GM21723 (cell line): ENCODE results near the gene PPP1R14C.

Source experiments
- ATAC-seq: cut with Tn5 transposase; IDR thresholded peaks from one replicate; pipeline ENCODE4 v1.9.1; 2021; ENCODE audit warnings: mild to moderate bottlenecking, moderate library complexity; ENCODE audit not compliant: unreplicated experiment

Gene PPP1R14C

GRCh38 chr6:150142670-150143515, at the start of gene PPP1R14C:
TSS of gene PPP1R14C (plus strand) at chr6:150143044. CDS start at chr6:150143193, 149 bp downstream.
- no peak for ATAC-seq

- no peak for ATAC-seq
Observed at GRCh38 chr6:150093397-150093796, 49.4 kb upstream of the PPP1R14C start.

- no peak for ATAC-seq
Observed at GRCh38 chr6:150098155-150098554, 44.7 kb upstream of the PPP1R14C start.

GRCh38 chr6:150099546-150099945, 43.3 kb upstream of the PPP1R14C start:
- ATAC-seq: no peak

GRCh38 chr6:150099953-150100352, 42.9 kb upstream of the PPP1R14C start:
- ATAC-seq: no peak

- no peak for ATAC-seq
Observed at GRCh38 chr6:150100745-150101144, 42.1 kb upstream of the PPP1R14C start.

- no peak for ATAC-seq
Observed at GRCh38 chr6:150102750-150103270, 40.0 kb upstream of the PPP1R14C start.

- no peak for ATAC-seq
Observed at GRCh38 chr6:150112233-150112632, 30.6 kb upstream of the PPP1R14C start.

GRCh38 chr6:150115769-150116168, 27.1 kb upstream of the PPP1R14C start:
- ATAC-seq: no peak

- ATAC-seq: no peak
Observed at GRCh38 chr6:150116200-150116800, 26.5 kb upstream of the PPP1R14C start.

- ATAC-seq: no peak
Observed at GRCh38 chr6:150118203-150118602, 24.6 kb upstream of the PPP1R14C start.

- no peak for ATAC-seq
Observed at GRCh38 chr6:150118627-150119026, 24.2 kb upstream of the PPP1R14C start.

- no peak for ATAC-seq
Observed at GRCh38 chr6:150119173-150119572, 23.7 kb upstream of the PPP1R14C start.

GRCh38 chr6:150123645-150124044, 19.2 kb upstream of the PPP1R14C start:
- ATAC-seq: no peak

GRCh38 chr6:150124235-150124634, 18.6 kb upstream of the PPP1R14C start:
- no peak for ATAC-seq

- ATAC-seq: no peak
Observed at GRCh38 chr6:150126641-150127291, 16.1 kb upstream of the PPP1R14C start.

- ATAC-seq: no peak
Observed at GRCh38 chr6:150128425-150128824, 14.4 kb upstream of the PPP1R14C start.

GRCh38 chr6:150129616-150130505, 13.0 kb upstream of the PPP1R14C start:
- ATAC-seq: no peak

- no peak for ATAC-seq
Observed at GRCh38 chr6:150133686-150134085, 9.2 kb upstream of the PPP1R14C start.

GRCh38 chr6:150134280-150134920, 8.4 kb upstream of the PPP1R14C start:
- no peak for ATAC-seq
